Mammary epithelial cell (primary cell): Measurements from ENCODE around the gene GSTM3.

Experiments used
- CTCF ChIP-seq, 2 donors: IDR thresholded peaks in 1 of 2; conservative IDR thresholded peaks in 1 of 2; 2 replicates each; pipeline ENCODE4 v1.5.1; 2011 to 2012; ENCODE audit warnings: inconsistent platforms in 2 of 2, low read length in 2 of 2, mild to moderate bottlenecking in 2 of 2, control low read depth in 1 of 2, low read depth in 1 of 2; ENCODE audit not compliant: insufficient read depth in 1 of 2; ENCODE audit errors: extremely low read depth in 1 of 2
- EZH2 ChIP-seq: IDR thresholded peaks from 2 replicates; pipeline ENCODE4 v1.6.1; 2012; ENCODE audit warnings: low read length, inconsistent platforms, borderline replicate concordance

- TF ChIP-seq CTCF (conservative IDR thresholded peaks at IDR 0.05 in 1 of 2, IDR thresholded peaks at IDR 0.05 in 1 of 2; ENCODE audit: extremely low read depth in 1 of 2, insufficient read depth in 1 of 2, low read depth in 1 of 2, low read length in 2 of 2) (no peak), EZH2 (no peak)
Observed at GRCh38 chr1:109750241-109750882, 9.5 kb upstream of the GSTM3 start.
